Stimulated activated CD4-positive, alpha-beta T cell treated with anti-CD3 and anti-CD28 coated beads, Interleukin-4, amount 100 ng/mL, for 48 hours (primary cell): ENCODE data around the gene PKD2L2.
"Not testable (repeated sequence)": the region's sequence is repeated elsewhere in the genome, so short reads cannot be mapped to it uniquely, and the experiment has no call there.

Experiments used
- DNase-seq, 2 donors: peaks; one replicate each; pipeline ENCODE4 v3.0.0-alpha.2; 2020; ENCODE audit warnings: low read depth in 2 of 2

PKD2L2 gene

GRCh38 chr5:137888466-137888862 is 793 bp upstream of the PKD2L2 start:
- DNase-seq: no peak

GRCh38 chr5:137890845-137891244 is 1.6 kb downstream of the PKD2L2 start:
- DNase-seq: no peak

GRCh38 chr5:137891849-137892248 is 2.6 kb downstream of the PKD2L2 start:
- no peak for DNase-seq

- no peak for DNase-seq
These were observed 5.3 kb downstream of the PKD2L2 start for GRCh38 chr5:137894586-137894985.

GRCh38 chr5:137896560-137896959 is 7.3 kb downstream of the PKD2L2 start:
- DNase-seq: no peak

- no peak for DNase-seq
These were observed 10.2 kb downstream of the PKD2L2 start for GRCh38 chr5:137899493-137899892.

- no peak for DNase-seq
These were observed 12.0 kb downstream of the PKD2L2 start for GRCh38 chr5:137901011-137901817.

- no peak for DNase-seq
These were observed 13.3 kb downstream of the PKD2L2 start for GRCh38 chr5:137902408-137903133.

- no peak for DNase-seq
These were observed 25.5 kb downstream of the PKD2L2 start for GRCh38 chr5:137914758-137915157.

GRCh38 chr5:137916923-137917322 is 27.7 kb downstream of the PKD2L2 start:
- DNase-seq: no peak

GRCh38 chr5:137921931-137922330 is 32.7 kb downstream of the PKD2L2 start:
- DNase-seq: no peak

- DNase-seq: no peak
These were observed 34.6 kb downstream of the PKD2L2 start for GRCh38 chr5:137923856-137924255.

- DNase-seq: no peak
These were observed 43.5 kb downstream of the PKD2L2 start for GRCh38 chr5:137932800-137933199.

- no peak for DNase-seq
These were observed 44.2 kb downstream of the PKD2L2 start for GRCh38 chr5:137933491-137933911.

- no peak for DNase-seq
These were observed 45.9 kb downstream of the PKD2L2 start for GRCh38 chr5:137935190-137935589.

GRCh38 chr5:137935694-137936093 is 46.4 kb downstream of the PKD2L2 start:
- DNase-seq: no peak

GRCh38 chr5:137937994-137938750 is 48.9 kb downstream of the PKD2L2 start:
- DNase-seq: no peak

- DNase-seq: no peak
These were observed 49.5 kb downstream of the PKD2L2 start for GRCh38 chr5:137938751-137939143.

GRCh38 chr5:137939331-137939730 is 50.1 kb downstream of the PKD2L2 start:
- no peak for DNase-seq

GRCh38 chr5:137944280-137944679 is 55.0 kb downstream of the PKD2L2 start:
- not testable (repeated sequence) for DNase-seq

- DNase-seq: no peak
These were observed 56.6 kb downstream of the PKD2L2 start for GRCh38 chr5:137945825-137946224.

- DNase-seq: no peak
These were observed 65.0 kb downstream of the PKD2L2 start for GRCh38 chr5:137954131-137954879.
